NB4 (cell line): Measurements from ENCODE around the gene CSHL1.

Experiments
- DNase-seq: peaks from one replicate; pipeline ENCODE4 v3.0.0; 2010; ENCODE audit warnings: low read depth
- H3K4me3 ChIP-seq: one replicate; pipeline ENCODE4 v1.5.1; 2011; ENCODE audit warnings: mild to moderate bottlenecking, low read depth, low read length, moderate library complexity
- MYC ChIP-seq: IDR thresholded peaks from 2 replicates; pipeline ENCODE4 v1.6.1; 2011; ENCODE audit warnings: low read depth, low read length
- POLR2A ChIP-seq: IDR thresholded peaks from 2 replicates; pipeline ENCODE4 v1.6.1; 2011; ENCODE audit warnings: mild to moderate bottlenecking; ENCODE audit not compliant: insufficient read length; ENCODE audit errors: extremely low read depth
- TF ChIP-seq, protein P1 (sequence below): IDR thresholded peaks from one replicate; pipeline ENCODE4 v1.5.1; 2012; ENCODE audit warnings: low read depth, low read length
- TF ChIP-seq, protein P2 (sequence below): IDR thresholded peaks from 2 replicates; pipeline ENCODE4 v1.6.1; 2011; ENCODE audit warnings: low read depth, low read length

CSHL1 gene

GRCh38 chr17:63954402-63955063 lies 43.5 kb upstream of the CSHL1 start:
- DNase-seq = peak; percentile 67
- H3K4me3 ChIP-seq = no peak overlapping the region
- TF ChIP-seq, protein P1, sequence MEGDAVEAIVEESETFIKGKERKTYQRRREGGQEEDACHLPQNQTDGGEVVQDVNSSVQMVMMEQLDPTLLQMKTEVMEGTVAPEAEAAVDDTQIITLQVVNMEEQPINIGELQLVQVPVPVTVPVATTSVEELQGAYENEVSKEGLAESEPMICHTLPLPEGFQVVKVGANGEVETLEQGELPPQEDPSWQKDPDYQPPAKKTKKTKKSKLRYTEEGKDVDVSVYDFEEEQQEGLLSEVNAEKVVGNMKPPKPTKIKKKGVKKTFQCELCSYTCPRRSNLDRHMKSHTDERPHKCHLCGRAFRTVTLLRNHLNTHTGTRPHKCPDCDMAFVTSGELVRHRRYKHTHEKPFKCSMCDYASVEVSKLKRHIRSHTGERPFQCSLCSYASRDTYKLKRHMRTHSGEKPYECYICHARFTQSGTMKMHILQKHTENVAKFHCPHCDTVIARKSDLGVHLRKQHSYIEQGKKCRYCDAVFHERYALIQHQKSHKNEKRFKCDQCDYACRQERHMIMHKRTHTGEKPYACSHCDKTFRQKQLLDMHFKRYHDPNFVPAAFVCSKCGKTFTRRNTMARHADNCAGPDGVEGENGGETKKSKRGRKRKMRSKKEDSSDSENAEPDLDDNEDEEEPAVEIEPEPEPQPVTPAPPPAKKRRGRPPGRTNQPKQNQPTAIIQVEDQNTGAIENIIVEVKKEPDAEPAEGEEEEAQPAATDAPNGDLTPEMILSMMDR = no peak
- TF ChIP-seq MYC = no peak
- TF ChIP-seq, protein P2, sequence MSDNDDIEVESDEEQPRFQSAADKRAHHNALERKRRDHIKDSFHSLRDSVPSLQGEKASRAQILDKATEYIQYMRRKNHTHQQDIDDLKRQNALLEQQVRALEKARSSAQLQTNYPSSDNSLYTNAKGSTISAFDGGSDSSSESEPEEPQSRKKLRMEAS = no peak
- no peak for TF ChIP-seq POLR2A

DNA sequence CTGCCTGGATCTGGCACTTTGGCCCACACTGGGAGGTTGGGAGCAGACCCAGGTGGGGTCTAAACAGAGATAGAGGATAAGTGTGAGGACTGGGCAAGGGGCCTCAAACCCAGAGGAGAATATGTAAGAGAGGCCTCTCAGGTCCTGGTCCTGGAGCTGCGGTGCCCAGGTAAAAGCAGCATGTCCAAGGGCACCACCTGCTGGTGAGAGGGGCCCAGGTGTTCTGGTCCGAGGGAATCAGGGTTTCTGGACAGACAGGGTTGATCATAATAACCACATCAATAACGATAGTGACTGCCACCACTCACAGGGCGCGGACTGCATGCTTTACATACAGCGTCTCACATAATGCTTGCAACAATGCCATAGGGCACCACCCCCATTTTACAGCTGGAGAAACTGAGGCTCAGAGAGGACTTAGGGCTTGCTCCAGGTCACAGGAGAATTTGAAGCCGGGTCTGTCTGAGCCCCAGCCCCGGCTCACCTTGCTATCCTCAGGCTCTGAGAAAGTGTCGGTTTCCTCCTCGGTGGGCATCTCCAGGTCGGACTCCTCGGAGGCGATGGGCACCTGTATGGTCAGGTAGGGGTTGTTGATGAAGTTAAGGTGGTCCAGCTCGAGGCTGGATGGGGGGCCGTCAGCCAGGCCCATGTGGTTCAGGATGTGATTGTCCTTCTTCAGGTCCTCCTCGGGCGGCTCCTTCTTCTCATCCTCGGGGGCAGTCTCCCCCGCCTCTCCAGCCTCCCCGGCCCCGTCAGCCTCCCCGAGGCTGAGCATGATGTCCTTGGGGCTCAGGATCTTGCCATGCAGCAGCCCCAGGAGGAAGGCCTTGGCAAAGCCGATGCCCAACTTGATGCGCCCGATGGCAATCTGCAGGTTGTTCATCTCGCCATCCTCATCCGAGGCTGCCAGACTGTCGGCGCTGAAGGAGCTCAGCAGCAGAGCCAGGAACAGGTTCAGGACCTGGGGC lies 40.2 kb upstream of the CSHL1 start:
- TF ChIP-seq, protein P1 = peak; percentile 11
- TF ChIP-seq, protein P2 = no peak
- DNase-seq = no peak
- no peak overlapping the region for H3K4me3 ChIP-seq

DNA sequence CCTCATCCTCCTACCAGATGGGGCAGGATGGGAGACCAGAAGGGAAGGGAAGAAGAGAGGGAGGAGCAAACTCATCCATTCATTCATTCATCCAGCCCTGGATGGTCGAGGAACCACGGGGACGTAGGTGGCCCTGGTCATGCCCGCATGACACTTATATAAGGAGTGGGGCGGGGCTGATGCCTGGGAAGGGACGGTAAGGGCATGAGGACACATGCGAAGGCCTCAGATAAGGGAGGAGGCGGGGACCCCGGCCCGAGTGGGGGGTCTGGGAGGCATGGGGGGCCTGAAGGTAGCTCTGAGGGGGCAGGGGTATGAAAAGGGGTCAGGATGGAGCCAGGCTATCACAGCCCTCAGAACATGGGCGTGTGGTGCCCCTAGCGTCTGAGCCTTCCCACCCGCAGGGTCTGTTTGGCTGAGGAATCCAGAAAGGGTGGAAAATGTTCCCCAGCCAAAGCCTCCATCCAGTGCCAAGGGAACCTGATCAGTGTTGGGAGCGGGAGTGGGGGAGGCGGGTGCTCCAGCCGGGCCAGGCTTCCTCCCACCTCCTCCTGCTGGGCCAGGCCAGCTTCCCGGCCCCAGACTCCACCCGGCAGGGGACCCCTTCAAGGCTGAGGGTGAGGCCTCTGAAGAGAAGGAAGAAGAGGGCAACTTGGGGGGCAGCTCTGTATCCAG lies 38.7 kb upstream of the CSHL1 start:
- TF ChIP-seq, protein P1 = no peak
- TF ChIP-seq, protein P2 = no peak
- TF ChIP-seq POLR2A = no peak
- no peak for TF ChIP-seq MYC
- no peak for DNase-seq
- no peak overlapping the region for H3K4me3 ChIP-seq

GRCh38 chr17:63948521-63948920 lies 37.5 kb upstream of the CSHL1 start:
- no peak for TF ChIP-seq POLR2A
- DNase-seq = no peak
- no peak overlapping the region for H3K4me3 ChIP-seq

DNA sequence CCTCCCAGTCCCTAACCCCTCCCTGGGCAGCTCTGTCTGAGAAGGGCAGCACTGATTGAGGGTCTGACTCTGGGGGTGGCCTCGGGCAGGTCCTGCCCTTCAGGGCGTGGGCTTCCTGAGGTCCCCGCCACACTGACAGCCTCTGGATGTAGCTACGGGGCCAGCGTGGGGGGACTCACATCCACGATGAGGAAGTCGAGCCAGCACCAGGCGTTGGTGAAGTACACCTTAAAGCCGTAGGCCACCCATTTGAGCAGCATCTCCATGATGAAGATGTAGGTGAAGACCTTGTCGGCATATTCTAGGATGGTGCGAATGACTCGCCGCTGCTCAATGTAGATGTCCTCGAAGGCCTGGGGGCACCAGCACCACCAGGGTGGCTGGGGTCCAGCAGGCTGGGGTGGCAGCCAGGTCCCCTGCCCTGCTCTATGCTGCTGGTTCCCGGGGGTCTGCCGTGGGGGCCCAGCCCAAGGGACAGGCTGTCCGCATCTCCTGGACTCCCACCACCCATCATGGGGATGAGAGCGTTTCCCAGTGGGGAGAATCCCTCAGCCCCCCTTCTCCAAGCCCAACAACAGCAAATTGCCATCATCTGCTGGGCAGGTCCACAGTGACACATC lies 36.8 kb upstream of the CSHL1 start:
- no peak for DNase-seq
- TF ChIP-seq, protein P2 = no peak
- no peak overlapping the region for H3K4me3 ChIP-seq

DNA sequence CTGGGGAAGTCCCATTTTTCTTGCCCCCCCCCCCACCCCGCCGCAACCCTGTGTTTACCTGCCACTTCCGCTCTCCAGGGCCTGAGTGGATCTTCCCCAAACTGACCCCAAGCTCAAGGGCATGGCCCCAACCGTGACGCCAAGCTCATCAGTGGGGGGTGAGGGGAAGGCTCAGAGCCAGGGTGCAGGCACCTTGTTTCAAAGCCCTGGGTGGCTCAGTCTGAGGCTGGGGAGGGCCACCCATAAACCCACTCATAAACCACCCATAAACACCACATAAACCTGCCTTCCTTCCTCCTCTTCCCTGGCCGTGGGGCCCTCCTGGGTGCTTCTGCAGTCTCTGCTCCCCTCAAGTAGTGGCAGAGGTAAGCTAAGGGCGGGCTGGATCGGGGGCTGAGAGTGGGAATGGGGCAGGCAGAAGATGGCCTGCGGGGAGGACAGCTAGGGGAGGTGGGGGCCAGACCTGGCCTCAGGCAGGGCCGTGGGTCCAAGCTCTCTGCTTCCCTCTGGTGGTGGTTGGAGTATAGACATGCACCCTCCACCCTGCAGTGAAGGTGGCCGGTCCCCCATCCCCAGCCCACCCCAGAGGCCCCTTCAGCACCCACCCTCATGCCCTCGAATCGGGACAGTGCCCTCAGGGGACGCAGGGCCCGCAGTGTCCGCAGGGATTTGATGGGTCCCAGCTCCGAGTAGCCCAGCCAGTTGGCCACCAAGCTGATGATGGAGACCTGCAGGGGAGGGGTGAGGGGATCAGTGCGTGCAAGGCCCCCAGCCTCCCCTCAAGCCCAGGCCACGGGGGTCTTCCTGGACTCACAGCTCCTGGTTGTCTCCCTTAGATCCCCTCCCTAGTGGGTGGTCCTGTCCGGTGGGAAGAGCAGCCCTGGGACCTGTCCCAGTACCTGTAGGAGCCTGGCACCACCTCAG lies 35.6 kb upstream of the CSHL1 start:
- TF ChIP-seq POLR2A (no peak), MYC (no peak)
- TF ChIP-seq, protein P2 = no peak
- TF ChIP-seq, protein P1 = peak; percentile 60
- H3K4me3 ChIP-seq = no peak overlapping the region
- peak; percentile 66 for DNase-seq
